Measurements from ENCODE around the gene CCDC43.
"Not testable (repeated sequence)": the region's sequence is repeated elsewhere in the genome, so short reads cannot be mapped to it uniquely, and the experiment has no call there.

- peak in 1 of 2 donors; percentile 27 for TF ChIP-seq CTCF (IDR thresholded peaks at IDR 0.05)
- TF ChIP-seq POLR2A (IDR thresholded peaks at IDR 0.05), result not testable (repeated sequence)
These were observed 1.2 kb upstream of the CCDC43 start for GRCh38 chr17:44690746-44691306.

All from suprapubic skin (tissue), 3 donors.